Naive thymus-derived CD8-positive, alpha-beta T cell (primary cell): ENCODE results near the gene NEUROD2. TPM values are rescaled to one million over a fixed set of nuclear protein-coding genes. Genes with fewer than 3 reads are reported as not detected.

Experiments used
- ATAC-seq, 2 donors: fragments of 150-1000 bp; cut with Tn5 transposase in 1 of 2; sonication (Bioruptor Pico), chemical (Tn5 transposase) in 1 of 2; 1 replicate in 1 of 2; 2 replicates in 1 of 2; pipeline ENCODE4 v1.10.0; 2021; ENCODE audit warnings: mild to moderate bottlenecking in 2 of 2, moderate library complexity in 2 of 2
- POLR2A ChIA-PET: fragments of 350-600 bp; sonication (Branson Sonifier 250); formaldehyde crosslinking; loops from one replicate; lab custom pipeline; 2021; ENCODE audit warnings: antibody characterized with exemption; lab: Charles Lee
- DNase-seq, 10 donors: peaks; one replicate each; pipeline versions ENCODE4 v3.0.0 to v3.0.0-alpha.2; 2020 to 2022
- H3K27ac Mint-ChIP-seq, 10 donors: one replicate each; pipeline ENCODE4 v1.8.0; 2020 to 2022; ENCODE audit warnings: mild to moderate bottlenecking in 10 of 10, mixed read lengths in 10 of 10, moderate library complexity in 4 of 10, inconsistent platforms in 1 of 10
- H3K27me3 Mint-ChIP-seq, 5 donors: one replicate each; pipeline ENCODE4 v1.8.0; 2021 to 2022; ENCODE audit warnings: mixed read lengths in 5 of 5
- H3K36me3 Mint-ChIP-seq, 3 donors: one replicate each; pipeline ENCODE4 v1.8.0; 2020 to 2022; ENCODE audit warnings: mixed read lengths in 3 of 3, mild to moderate bottlenecking in 2 of 3, inconsistent platforms in 1 of 3
- H3K4me1 Mint-ChIP-seq, 4 donors: one replicate each; pipeline ENCODE4 v1.8.0; 2021 to 2022; ENCODE audit warnings: mixed read lengths in 4 of 4
- H3K4me3 Mint-ChIP-seq, 10 donors: one replicate each; pipeline ENCODE4 v1.8.0; 2020 to 2022; ENCODE audit warnings: mild to moderate bottlenecking in 10 of 10, mixed read lengths in 10 of 10, moderate library complexity in 6 of 10, inconsistent platforms in 1 of 10
- H3K9me3 Mint-ChIP-seq, 9 donors: one replicate each; pipeline ENCODE4 v1.8.0; 2020 to 2022; ENCODE audit warnings: mixed read lengths in 9 of 9, mild to moderate bottlenecking in 3 of 9, inconsistent platforms in 1 of 9, moderate library complexity in 1 of 9
- polyA plus RNA-seq, 3 donors: library from polyadenylated mRNA; unstranded; fragments of 300-500 nt; fragmentation: Illumina TruSeq; gene quantifications; one replicate each; pipeline ENCODE4 v1.2.3, GENCODE V29; 2021
- total RNA-seq, 8 experiments: library from RNA in 2 of 8; stranded (reverse) in 2 of 8; gene quantifications; one replicate each; pipeline ENCODE4 v1.2.3 and lab custom pipeline; 2021 to 2026

NEUROD2 gene
- total RNA-seq (not detected), polyA plus RNA-seq (not detected), total RNA-seq (lab: John Stamatoyannopoulos, UW) (0 to 0.07 (median 0) reads per million in 6 experiments)

- DNase-seq (no peak), ATAC-seq (peak in 1 of 2 donors; percentile 20)
- Mint-ChIP-seq H3K9me3 (no peaks in the 10 kb centered on the region), H3K4me3 (peak within 1 kb of the TSS in 6 of 10 donors; percentile 43 to 73 (median 60)), H3K27me3 (peaks cover 21 to 68% (median 35%) of the 10 kb centered on the region in 5 donors), H3K4me1 (peaks cover 6 to 30% (median 24%) of the 10 kb centered on the region in 4 donors), H3K36me3 (no peaks in the 10 kb centered on the region), H3K27ac (no peak within 1 kb of the TSS)
- POLR2A ChIA-PET = no interaction called here
These were observed at the start of gene NEUROD2 for GRCh38 chr17:39607851-39608130. Gene NEUROD2, minus strand, starts transcription at chr17:39607920. Its CDS starts 1,321 bp downstream, at chr17:39606599.

DNA sequence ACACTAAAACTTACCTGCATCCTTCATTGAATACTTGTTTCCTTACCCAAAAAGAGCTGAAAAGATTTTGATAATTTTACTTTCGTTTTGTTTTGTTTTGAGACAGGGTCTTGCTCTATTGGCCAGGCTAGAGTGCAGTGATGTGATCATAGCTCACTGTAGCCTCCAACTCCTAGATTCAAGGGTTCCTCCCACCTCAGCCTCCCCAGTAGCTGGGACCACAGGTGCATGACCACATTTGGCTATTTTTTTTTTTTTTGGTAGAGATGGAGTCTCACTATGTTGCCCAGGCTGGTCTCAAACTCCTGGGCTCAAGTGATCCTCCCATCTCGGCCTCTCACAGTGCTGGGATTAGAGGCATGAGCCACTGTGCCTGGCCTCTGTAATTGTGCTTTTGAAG lies 47.4 kb upstream of the NEUROD2 start:
- ATAC-seq = no peak
- H3K4me1 Mint-ChIP-seq = peaks cover 40 to 83% (median 72%) of the 10 kb centered on the region in 4 donors
- H3K27ac Mint-ChIP-seq = peak overlapping the region; percentile 22 to 92 (median 73)
- no peak for DNase-seq
- peak overlapping the region in 4 of 10 donors; percentile 16 to 43 (median 26) for H3K4me3 Mint-ChIP-seq
- no peaks in the 10 kb centered on the region for H3K9me3 Mint-ChIP-seq
- no peaks in the 10 kb centered on the region for H3K27me3 Mint-ChIP-seq
- H3K36me3 Mint-ChIP-seq = peaks cover 0 to 12% (median 3%) of the 10 kb centered on the region in 3 donors
- POLR2A ChIA-PET = interaction anchor here (0.8 to 2.9 kb wide), 8 partner anchors 12 to 194 kb away, joined by 3 to 20 read pairs (median 5); partner anchors contain the start of genes PGAP3, PNMT, STARD3 and TCAP

DNA sequence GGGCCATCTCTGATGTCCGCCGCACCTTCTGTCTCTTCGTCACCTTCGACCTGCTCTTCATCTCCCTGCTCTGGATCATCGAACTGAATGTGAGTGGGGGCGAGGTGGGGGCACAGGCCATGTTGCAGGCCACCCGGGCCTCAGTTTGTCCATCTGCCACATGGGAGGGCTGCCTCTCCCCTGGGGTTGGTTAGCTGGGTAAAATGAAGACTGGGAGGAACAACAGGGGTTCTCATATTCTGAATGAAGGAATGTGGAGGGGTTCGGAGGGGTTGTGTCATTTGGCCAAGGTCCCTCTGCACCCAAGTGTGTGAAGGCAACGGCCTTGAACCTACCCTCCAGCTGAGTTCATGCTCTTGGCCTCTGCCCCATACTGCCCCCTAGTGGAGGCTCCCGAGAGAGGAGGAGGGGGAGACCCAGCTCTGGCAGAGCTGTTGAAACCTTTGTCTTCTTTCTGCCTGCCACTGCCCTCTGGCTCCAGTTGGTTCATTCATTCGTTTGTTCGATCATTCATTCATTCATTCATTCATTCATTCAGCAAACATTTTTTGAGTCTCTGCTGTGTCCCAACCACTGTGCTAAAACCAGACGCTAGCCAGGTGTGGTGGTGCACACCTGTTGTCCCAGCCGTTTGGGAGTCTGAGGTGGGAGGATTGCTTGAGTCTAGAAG lies 46.1 kb upstream of the NEUROD2 start:
- H3K36me3 Mint-ChIP-seq = peaks cover 0 to 17% (median 3%) of the 10 kb centered on the region in 3 donors
- ATAC-seq = peak; percentile 50 to 62
- DNase-seq = peak; percentile 56 to 88 (median 76)
- POLR2A ChIA-PET = interaction anchor here (1.0 to 2.9 kb wide), 7 partner anchors 14 to 100 kb away, joined by 3 to 20 read pairs (median 5); partner anchors contain the start of genes PGAP3, PNMT, STARD3 and TCAP
- peak overlapping the region in 7 of 10 donors; percentile 23 to 82 (median 61) for H3K27ac Mint-ChIP-seq
- no peaks in the 10 kb centered on the region for H3K27me3 Mint-ChIP-seq
- H3K4me1 Mint-ChIP-seq = peaks cover 39 to 79% (median 69%) of the 10 kb centered on the region in 4 donors
- H3K4me3 Mint-ChIP-seq = peak overlapping the region in 2 of 10 donors; percentile 15 to 18
- H3K9me3 Mint-ChIP-seq = no peaks in the 10 kb centered on the region

GRCh38 chr17:39653316-39653661 lies 45.6 kb upstream of the NEUROD2 start:
- peaks cover 41 to 78% (median 66%) of the 10 kb centered on the region in 4 donors for H3K4me1 Mint-ChIP-seq
- H3K9me3 Mint-ChIP-seq = no peaks in the 10 kb centered on the region
- POLR2A ChIA-PET = interaction anchor here (1.1 to 2.9 kb wide), 4 partner anchors 10 to 31 kb away, joined by 3 to 20 read pairs (median 8); partner anchors contain the start of genes PNMT and TCAP
- no peaks in the 10 kb centered on the region for H3K27me3 Mint-ChIP-seq
- no peak for ATAC-seq
- no peak for DNase-seq
- H3K4me3 Mint-ChIP-seq = no peak overlapping the region
- peak overlapping the region in 1 of 10 donors; percentile 19 for H3K27ac Mint-ChIP-seq
- peaks cover 0 to 19% (median 3%) of the 10 kb centered on the region in 3 donors for H3K36me3 Mint-ChIP-seq

DNA sequence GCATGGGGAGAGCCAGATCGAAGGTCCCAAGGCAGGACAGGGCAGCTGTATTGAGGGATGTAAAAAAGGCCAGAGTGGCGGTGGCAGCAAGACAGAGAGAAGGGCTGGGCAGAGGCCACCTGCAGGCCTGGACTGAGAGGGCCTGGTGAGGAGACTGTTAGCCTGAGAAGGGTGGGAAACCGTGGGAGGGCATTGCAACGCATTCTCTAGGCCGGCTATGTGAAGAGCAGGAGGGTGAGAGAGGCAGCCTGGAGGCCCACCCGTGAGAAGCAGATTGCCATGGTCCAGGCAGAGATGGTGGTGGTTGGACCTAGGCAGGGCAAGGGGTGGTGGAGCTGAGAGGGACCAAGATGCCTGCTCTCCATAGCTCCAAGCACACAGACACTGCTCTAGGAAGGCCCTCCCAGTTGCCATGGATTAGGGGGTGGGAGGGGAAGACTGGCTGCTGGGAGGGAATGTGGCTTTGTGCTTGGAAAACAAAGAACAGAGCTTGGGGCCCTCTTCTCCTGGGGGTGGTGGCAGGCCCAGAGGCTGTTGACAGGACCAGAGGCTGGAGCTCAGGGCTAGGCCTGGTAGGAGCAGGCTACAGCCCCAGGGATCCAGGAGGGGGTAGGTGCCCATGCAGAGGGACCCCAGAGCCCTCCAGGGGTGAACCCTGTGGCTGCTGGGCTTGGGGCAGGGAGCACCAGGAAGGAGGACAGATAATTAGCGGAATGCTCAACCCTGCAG lies 45.0 kb upstream of the NEUROD2 start:
- Mint-ChIP-seq H3K36me3 (peaks cover 0 to 19% (median under 1%) of the 10 kb centered on the region in 3 donors), H3K9me3 (no peaks in the 10 kb centered on the region), H3K4me1 (peaks cover 41 to 72% (median 62%) of the 10 kb centered on the region in 4 donors), H3K4me3 (peak overlapping the region in 2 of 10 donors; percentile 3 to 14), H3K27me3 (no peaks in the 10 kb centered on the region), H3K27ac (peak overlapping the region; percentile 49 to 93 (median 76))
- ATAC-seq (no peak), DNase-seq (no peak)
- POLR2A ChIA-PET = interaction anchor here (1.1 to 3.0 kb wide), 4 partner anchors 10 to 30 kb away, joined by 3 to 11 read pairs (median 7); no protein-coding TSS in a partner anchor

GRCh38 chr17:39651923-39652586 lies 44.3 kb upstream of the NEUROD2 start:
- DNase-seq (no peak), ATAC-seq (no peak)
- peaks cover 41 to 74% (median 64%) of the 10 kb centered on the region in 4 donors for H3K4me1 Mint-ChIP-seq
- peaks cover 0 to 21% (median 0%) of the 10 kb centered on the region in 3 donors for H3K36me3 Mint-ChIP-seq
- H3K9me3 Mint-ChIP-seq = no peaks in the 10 kb centered on the region
- POLR2A ChIA-PET = interaction anchor here (1.1 to 3.0 kb wide), 3 partner anchors 9 to 14 kb away, joined by 3 to 10 read pairs (median 4); no protein-coding TSS in a partner anchor
- peak overlapping the region in 2 of 10 donors; percentile 3 to 17 for H3K4me3 Mint-ChIP-seq
- no peaks in the 10 kb centered on the region for H3K27me3 Mint-ChIP-seq
- H3K27ac Mint-ChIP-seq = peak overlapping the region; percentile 49 to 93 (median 76)

DNA sequence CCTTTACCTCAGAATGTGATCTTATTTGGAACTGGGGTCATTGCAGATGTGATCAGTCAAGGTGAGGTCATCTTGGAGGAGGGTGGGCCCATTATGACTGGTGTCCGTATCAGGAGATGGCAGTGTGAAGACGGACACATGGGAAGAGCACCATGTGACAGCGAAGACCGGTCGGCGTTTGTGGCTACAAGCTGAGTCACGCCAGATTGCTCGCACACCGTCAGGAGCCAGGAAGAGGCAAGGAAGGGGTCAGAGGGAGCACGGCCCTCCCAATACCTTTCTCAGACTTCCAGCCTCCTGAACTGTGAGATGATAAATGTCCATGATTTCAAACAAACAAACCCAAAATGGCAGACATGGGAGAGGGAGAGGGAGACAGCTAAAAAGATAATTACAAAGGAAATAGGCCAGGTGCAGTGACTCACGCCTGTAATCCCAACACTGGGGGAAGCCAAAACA lies 42.4 kb upstream of the NEUROD2 start:
- peak overlapping the region in 9 of 10 donors; percentile 18 to 86 (median 49) for H3K27ac Mint-ChIP-seq
- H3K36me3 Mint-ChIP-seq = peaks cover 0 to 20% (median 0%) of the 10 kb centered on the region in 3 donors
- no peak for ATAC-seq
- DNase-seq = no peak
- H3K9me3 Mint-ChIP-seq = no peaks in the 10 kb centered on the region
- POLR2A ChIA-PET = interaction anchor here (3.0 kb wide), 1 partner anchor 10 kb away, joined by 10 read pairs; no protein-coding TSS in a partner anchor
- H3K27me3 Mint-ChIP-seq = no peaks in the 10 kb centered on the region
- peak overlapping the region in 1 of 10 donors; percentile 20 for H3K4me3 Mint-ChIP-seq
- H3K4me1 Mint-ChIP-seq = peaks cover 34 to 71% (median 64%) of the 10 kb centered on the region in 4 donors

- Mint-ChIP-seq H3K4me3 (no peak overlapping the region), H3K4me1 (peaks cover 34 to 68% (median 64%) of the 10 kb centered on the region in 4 donors), H3K36me3 (peaks cover 0 to 27% (median 0%) of the 10 kb centered on the region in 3 donors), H3K9me3 (no peaks in the 10 kb centered on the region), H3K27ac (peak overlapping the region in 9 of 10 donors; percentile 18 to 77 (median 63)), H3K27me3 (no peaks in the 10 kb centered on the region)
- DNase-seq = no peak
- POLR2A ChIA-PET = no interaction called here
- ATAC-seq = no peak
These were observed 41.1 kb upstream of the NEUROD2 start for GRCh38 chr17:39648616-39649366.

GRCh38 chr17:39647256-39647655 lies 39.5 kb upstream of the NEUROD2 start:
- no peaks in the 10 kb centered on the region for H3K9me3 Mint-ChIP-seq
- POLR2A ChIA-PET = interaction anchor here (1.1 kb wide), 1 partner anchor 13 kb away, joined by 3 read pairs; no protein-coding TSS in a partner anchor
- DNase-seq (no peak), ATAC-seq (no peak)
- peaks cover 35 to 75% (median 67%) of the 10 kb centered on the region in 4 donors for H3K4me1 Mint-ChIP-seq
- H3K4me3 Mint-ChIP-seq = no peak overlapping the region
- peak overlapping the region in 5 of 10 donors; percentile 17 to 75 (median 49) for H3K27ac Mint-ChIP-seq
- peaks cover 0 to 27% (median 0%) of the 10 kb centered on the region in 3 donors for H3K36me3 Mint-ChIP-seq
- no peaks in the 10 kb centered on the region for H3K27me3 Mint-ChIP-seq

GRCh38 chr17:39643271-39643670 lies 35.6 kb upstream of the NEUROD2 start:
- H3K4me1 Mint-ChIP-seq = peaks cover 48 to 80% (median 76%) of the 10 kb centered on the region in 4 donors
- peak overlapping the region in 6 of 10 donors; percentile 17 to 73 (median 56) for H3K27ac Mint-ChIP-seq
- POLR2A ChIA-PET = interaction anchor here (0.6 to 2.1 kb wide), 5 partner anchors 9 to 157 kb away, joined by 3 to 6 read pairs (median 4); partner anchors contain the start of gene TCAP
- no peaks in the 10 kb centered on the region for H3K27me3 Mint-ChIP-seq
- peaks cover 0 to 13% (median 0%) of the 10 kb centered on the region in 3 donors for H3K36me3 Mint-ChIP-seq
- H3K4me3 Mint-ChIP-seq = peak overlapping the region in 2 of 10 donors; percentile 11 to 12
- H3K9me3 Mint-ChIP-seq = no peaks in the 10 kb centered on the region
- DNase-seq (no peak), ATAC-seq (no peak)
